HFF-Myc (cell line): ENCODE measurements around the gene CKAP2L.

ENCODE experiments used
- DNase-seq: peaks from one replicate; pipeline ENCODE4 v3.0.0-alpha.2; 2011; ENCODE audit warnings: low read depth; ENCODE audit errors: extremely low read depth
- H3K4me3 ChIP-seq: replicated peaks from 2 replicates; pipeline ENCODE4 v1.5.1; 2011; ENCODE audit warnings: low read depth, mild to moderate bottlenecking, control low read depth, low read length
- CTCF ChIP-seq: IDR thresholded peaks from 2 replicates; pipeline ENCODE4 v1.5.1; 2012; ENCODE audit warnings: mild to moderate bottlenecking, low read depth, low read length, control low read depth; ENCODE audit errors: missing control alignments

CKAP2L gene

DNA sequence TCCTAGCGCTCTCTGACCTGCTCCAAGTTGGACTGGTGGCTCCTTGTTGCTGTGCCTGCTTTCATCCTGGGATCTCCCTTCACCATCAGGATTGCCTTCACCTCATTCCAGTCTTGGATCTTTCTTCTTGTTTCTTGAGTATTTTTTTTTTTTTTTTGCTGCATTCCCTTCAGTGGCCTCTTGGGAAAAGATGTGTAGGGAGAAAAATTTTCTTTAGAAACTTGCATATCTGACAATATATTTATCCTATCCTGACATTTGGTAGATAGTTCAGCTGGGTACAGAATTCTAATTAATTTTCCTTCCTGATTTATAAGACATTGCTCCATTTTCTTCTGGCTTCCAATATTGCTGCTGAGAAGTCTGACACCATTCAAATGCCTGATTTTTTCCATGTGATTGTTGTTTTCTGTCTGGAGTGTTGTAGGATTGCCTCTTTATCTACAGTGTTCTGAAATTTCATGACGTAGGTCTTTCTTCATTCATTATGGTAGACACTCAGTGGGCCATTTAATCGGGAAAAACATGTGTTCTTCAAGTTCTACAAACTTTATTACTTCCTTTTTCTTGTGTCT is 42.9 kb upstream of the CKAP2L start:
- H3K4me3 ChIP-seq: no peak overlapping the region
- no peak for DNase-seq
- TF ChIP-seq CTCF: no peak

DNA sequence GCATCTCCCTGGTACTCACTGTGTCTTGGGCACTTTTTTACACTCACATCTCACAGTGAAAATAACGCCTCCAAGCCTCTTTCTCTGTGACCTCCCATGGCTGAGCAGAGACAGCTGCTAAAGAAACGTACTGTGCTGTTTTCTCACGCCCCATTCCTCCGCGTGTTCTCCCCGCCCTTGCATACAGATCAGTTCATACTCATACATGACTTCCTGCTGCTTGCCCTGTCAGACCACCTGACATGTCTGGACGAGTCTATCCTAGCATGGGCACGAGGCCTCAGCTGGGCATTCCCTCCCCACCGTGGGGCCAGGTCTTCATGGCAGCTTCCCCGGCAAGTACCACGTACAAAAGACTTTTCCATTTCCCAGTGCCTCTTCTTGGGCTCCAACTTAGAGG is 41.1 kb upstream of the CKAP2L start:
- DNase-seq: no peak
- no peak for TF ChIP-seq CTCF
- H3K4me3 ChIP-seq: no peak overlapping the region

- no peak for DNase-seq
- H3K4me3 ChIP-seq: no peak overlapping the region
- no peak for TF ChIP-seq CTCF
Observed at GRCh38 chr2:112803691-112804521, 39.5 kb upstream of the CKAP2L start.

GRCh38 chr2:112800881-112801583 is 36.6 kb upstream of the CKAP2L start:
- H3K4me3 ChIP-seq: no peak overlapping the region
- no peak for TF ChIP-seq CTCF
- DNase-seq: no peak

DNA sequence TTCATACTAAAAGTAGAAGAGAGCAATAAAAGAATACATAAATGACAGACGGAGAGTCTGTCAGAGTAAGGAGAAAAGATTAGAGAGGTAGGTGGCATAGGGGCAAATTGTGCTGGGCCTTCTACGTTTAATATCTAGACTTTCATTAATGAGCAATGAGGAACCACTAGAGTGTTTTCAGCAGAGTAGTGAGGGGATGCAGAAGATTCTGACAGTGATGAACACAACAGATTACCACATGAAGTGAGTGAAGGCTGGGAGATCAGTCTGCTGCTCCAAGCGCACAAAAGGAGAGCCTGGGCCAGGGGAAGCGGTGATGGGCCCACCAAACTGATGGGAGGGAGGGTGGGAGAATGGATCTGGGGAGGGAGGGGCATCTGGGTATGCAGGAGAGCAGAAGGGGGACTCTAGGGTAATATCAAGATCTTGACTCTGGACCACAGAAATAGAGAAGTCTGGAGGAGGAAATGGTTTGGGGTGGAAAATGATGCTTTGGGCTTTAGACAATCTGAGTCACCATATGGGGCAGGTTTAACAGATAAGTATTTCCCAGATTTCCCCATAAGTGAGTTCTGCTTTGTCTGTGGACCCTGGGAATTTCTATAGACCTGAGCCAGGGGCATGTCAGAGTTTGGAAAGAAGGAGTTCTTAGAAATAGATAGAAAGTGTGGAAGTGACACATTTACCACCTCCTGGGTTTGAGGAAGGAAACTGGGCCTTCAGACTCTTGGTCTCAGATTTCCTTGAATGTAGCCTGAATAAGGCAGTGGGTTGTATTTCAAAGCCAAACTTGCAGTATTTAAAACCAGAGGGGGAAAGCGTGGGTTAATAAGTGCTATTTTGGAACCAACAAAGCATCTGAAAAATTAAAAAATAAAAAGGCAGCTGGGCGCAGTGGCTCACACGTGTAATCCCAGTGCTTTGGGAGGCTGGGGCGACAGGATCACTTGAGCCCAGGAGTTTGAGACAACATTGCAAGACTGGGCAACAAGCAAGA is 34.9 kb upstream of the CKAP2L start:
- no peak overlapping the region for H3K4me3 ChIP-seq
- no peak for DNase-seq
- TF ChIP-seq CTCF: no peak

DNA sequence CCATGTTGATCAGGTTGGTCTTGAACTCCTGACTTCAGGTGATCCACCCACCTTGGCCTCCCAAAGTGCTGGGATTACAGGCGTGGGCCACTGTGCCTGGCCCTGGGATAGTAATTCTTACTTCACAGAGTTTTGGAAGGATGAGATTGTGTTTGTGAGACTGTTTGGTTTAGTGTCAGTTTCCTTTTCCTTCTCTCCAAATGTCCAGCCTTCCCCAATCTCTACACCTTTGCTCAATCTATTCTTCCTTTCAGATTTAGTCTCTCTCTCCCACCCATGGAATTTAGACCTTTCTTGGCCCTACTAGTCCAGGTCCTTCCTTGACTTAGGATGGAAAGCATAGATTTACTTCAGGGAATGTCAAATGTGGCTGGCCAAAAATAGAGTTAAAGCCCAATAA is 32.1 kb upstream of the CKAP2L start:
- no peak for DNase-seq
- H3K4me3 ChIP-seq: no peak overlapping the region
- TF ChIP-seq CTCF: no peak
